Activated CD8-positive, alpha-beta T cell treated with anti-CD3 and anti-CD28 coated beads for 36 hours (primary cell): ENCODE measurements around the gene SLC27A3. TPM values are rescaled to one million over a fixed set of nuclear protein-coding genes. Genes with fewer than 3 reads are reported as not detected.

Source experiments
- ATAC-seq: fragments of 200-7000 bp; cut with Tn5 transposase; one replicate; pipeline ENCODE4 v1.10.0; 2021; ENCODE audit warnings: mild to moderate bottlenecking, moderate library complexity
- CTCF ChIA-PET: fragments of 350-600 bp; sonication (Branson Sonifier 250); formaldehyde crosslinking; loops from one replicate; lab custom pipeline; 2021; ENCODE audit warnings: antibody characterized with exemption; lab: Charles Lee
- POLR2A ChIA-PET: fragments of 350-600 bp; sonication (Branson Sonifier 250); formaldehyde crosslinking; loops from one replicate; lab custom pipeline; 2021; ENCODE audit warnings: antibody characterized with exemption; lab: Charles Lee
- DNase-seq: peaks from one replicate; pipeline ENCODE4 v3.0.0-alpha.2; 2020
- H3K27ac Mint-ChIP-seq: one replicate; pipeline ENCODE4 v1.8.0; 2021; ENCODE audit warnings: mild to moderate bottlenecking, mixed read lengths
- H3K27me3 Mint-ChIP-seq: one replicate; pipeline ENCODE4 v1.8.0; 2021; ENCODE audit warnings: mixed read lengths
- H3K36me3 Mint-ChIP-seq: one replicate; pipeline ENCODE4 v1.8.0; 2021; ENCODE audit warnings: low read depth, mixed read lengths
- H3K4me1 Mint-ChIP-seq: one replicate; pipeline ENCODE4 v1.8.0; 2021; ENCODE audit warnings: low read depth, mixed read lengths
- H3K4me3 Mint-ChIP-seq: one replicate; pipeline ENCODE4 v1.8.0; 2021; ENCODE audit warnings: mild to moderate bottlenecking, moderate library complexity, mixed read lengths
- H3K9me3 Mint-ChIP-seq: one replicate; pipeline ENCODE4 v1.8.0; 2021; ENCODE audit warnings: mixed read lengths
- CTCF ChIP-seq: fragments of 200-600 bp; IDR thresholded peaks from one replicate; pipeline ENCODE4 v1.8.0; 2022; ENCODE audit warnings: antibody characterized with exemption, mild to moderate bottlenecking
- intact Hi-C: fragments of 100-400 bp; cut with micrococcal nuclease; formaldehyde crosslinking; loops from one replicate; pipeline ENCODE4 v1.10.0; 2022
- total RNA-seq, 2 experiments: library from RNA; stranded (reverse); gene quantifications; one replicate each; pipeline ENCODE4 v1.2.3, GENCODE V29; 2021

SLC27A3 gene
- total RNA-seq, 2 experiments from 2014 or later: 7.2 to 10.0 TPM

GRCh38 chr1:153776352-153776751, 1.1 kb downstream of the SLC27A3 start:
- Mint-ChIP-seq H3K4me3 (peak overlapping the region; percentile 75), H3K36me3 (peaks cover 14% of the 10 kb centered on the region), H3K9me3 (no peaks in the 10 kb centered on the region), H3K27me3 (no peaks in the 10 kb centered on the region), H3K27ac (peak overlapping the region; percentile 25), H3K4me1 (peaks cover 32% of the 10 kb centered on the region)
- TF ChIP-seq CTCF: no peak
- ChIA-PET CTCF (interaction anchor here (1.0 to 2.0 kb wide), 4 partner anchors 10 to 99 kb away, joined by 3 to 5 read pairs (median 4); partner anchors contain the start of gene NPR1), POLR2A (interaction anchor here (0.7 to 1.0 kb wide), 2 partner anchors 15 to 215 kb away, joined by 3 read pairs; partner anchors contain the start of gene RPS27)
- DNase-seq (no peak), ATAC-seq (no peak)
- intact Hi-C loops: no loop called here

GRCh38 chr1:153776845-153777370, 1.7 kb downstream of the SLC27A3 start:
- DNase-seq (no peak), ATAC-seq (no peak)
- H3K27ac Mint-ChIP-seq: no peak overlapping the region
- H3K36me3 Mint-ChIP-seq: peaks cover 13% of the 10 kb centered on the region
- no peaks in the 10 kb centered on the region for H3K27me3 Mint-ChIP-seq
- peak overlapping the region; percentile 75 for H3K4me3 Mint-ChIP-seq
- no peaks in the 10 kb centered on the region for H3K9me3 Mint-ChIP-seq
- ChIA-PET CTCF (interaction anchor here (1.4 kb wide), 1 partner anchor 12 kb away, joined by 4 read pairs; no protein-coding TSS in a partner anchor), POLR2A (interaction anchor here (0.9 to 1.1 kb wide), 3 partner anchors 21 to 214 kb away, joined by 3 read pairs; partner anchors contain the start of gene RPS27)
- no peak for TF ChIP-seq CTCF
- H3K4me1 Mint-ChIP-seq: peaks cover 32% of the 10 kb centered on the region
- intact Hi-C loops: no loop called here

GRCh38 chr1:153777648-153778047, 2.4 kb downstream of the SLC27A3 start:
- no peaks in the 10 kb centered on the region for H3K27me3 Mint-ChIP-seq
- H3K36me3 Mint-ChIP-seq: peaks cover 11% of the 10 kb centered on the region
- intact Hi-C loops: no loop called here
- H3K4me3 Mint-ChIP-seq: no peak overlapping the region
- ChIA-PET CTCF (no interaction called here), POLR2A (interaction anchor here (0.9 to 1.1 kb wide), 2 partner anchors 22 to 198 kb away, joined by 3 read pairs; no protein-coding TSS in a partner anchor)
- DNase-seq (no peak), ATAC-seq (no peak)
- no peak overlapping the region for H3K27ac Mint-ChIP-seq
- TF ChIP-seq CTCF: no peak
- no peaks in the 10 kb centered on the region for H3K9me3 Mint-ChIP-seq
- H3K4me1 Mint-ChIP-seq: peaks cover 32% of the 10 kb centered on the region

GRCh38 chr1:153778051-153778823, 3.0 kb downstream of the SLC27A3 start:
- intact Hi-C loops: no loop called here
- no peak for TF ChIP-seq CTCF
- Mint-ChIP-seq H3K4me3 (no peak overlapping the region), H3K27me3 (no peaks in the 10 kb centered on the region), H3K9me3 (no peaks in the 10 kb centered on the region), H3K36me3 (peaks cover 11% of the 10 kb centered on the region), H3K4me1 (peaks cover 32% of the 10 kb centered on the region), H3K27ac (no peak overlapping the region)
- DNase-seq (no peak), ATAC-seq (no peak)
- ChIA-PET POLR2A (no interaction called here), CTCF (no interaction called here)
